ENCODE data around the gene PARP3. TPM values are rescaled to one million over a fixed set of nuclear protein-coding genes. Genes with fewer than 3 reads are reported as not detected.

The PARP3 gene
- total RNA-seq, result 1 to 10 TPM; 4.6 to 7.4 (median 5.6) TPM
- total RNA-seq (2013), result 10.5 TPM

GRCh38 chr3:51941798-51942602 lies at the start of gene PARP3, which contains the start of gene RRP9:
Gene PARP3 (plus strand): TSS chr3:51942363. CDS start chr3:51943356, 993 bp downstream.
Gene RRP9 (minus strand): TSS chr3:51941904. CDS start chr3:51941867, 37 bp downstream.
- H3K36me3 Mint-ChIP-seq, result no peaks in the 10 kb centered on the region
- Histone ChIP-seq H3K36me3 (ENCODE audit: control insufficient read depth, insufficient read depth, low read length) (peaks cover 16% of the 10 kb centered on the region), H3K27ac (ENCODE audit: low read length) (peak within 1 kb of the TSS; percentile 87), H3K9me3 (ENCODE audit: control insufficient read depth, insufficient read depth, low read length) (no peaks in the 10 kb centered on the region), H3K27me3 (ENCODE audit: control insufficient read depth, insufficient read depth, low read length) (no peaks in the 10 kb centered on the region), H3K4me1 (ENCODE audit: control insufficient read depth, insufficient read depth, low read length) (peaks cover 32% of the 10 kb centered on the region), H3K4me3 (ENCODE audit: low read length) (peak within 1 kb of the TSS; percentile 77)
- peak; percentile 98 to 100 for DNase-seq
- WGBS (ENCODE audit: insufficient coverage), result 2% methylated on average over 67 of the region's 67 CpGs
- H3K27me3 Mint-ChIP-seq (ENCODE audit: low read depth in 2 of 2), result no peaks in the 10 kb centered on the region
- peak within 1 kb of the TSS; percentile 97 for H3K4me3 Mint-ChIP-seq
- no peaks in the 10 kb centered on the region for H3K9me3 Mint-ChIP-seq
- peak; percentile 97 for TF ChIP-seq CTCF (IDR thresholded peaks at IDR 0.05)
- H3K4me1 Mint-ChIP-seq, result peaks cover 22 to 51% of the 10 kb centered on the region in 2 donors
- peak; percentile 91 to 98 (median 92) for ATAC-seq
- intact Hi-C loops (cut with micrococcal nuclease), result loop anchor here (1.0 to 5.0 kb wide), 7 partner anchors 32 to 275 kb away; partner anchors contain the start of genes ABHD14B, DUSP7, POC1A and RPL29
- peak within 1 kb of the TSS; percentile 79 to 88 for H3K27ac Mint-ChIP-seq

GRCh38 chr3:51894391-51894790 lies 47.8 kb upstream of the PARP3 start:
- Histone ChIP-seq H3K36me3 (ENCODE audit: control insufficient read depth, insufficient read depth, low read length) (no peaks in the 10 kb centered on the region), H3K27ac (ENCODE audit: low read length) (no peak overlapping the region), H3K4me3 (ENCODE audit: low read length) (no peak overlapping the region), H3K27me3 (ENCODE audit: control insufficient read depth, insufficient read depth, low read length) (peaks cover 6% of the 10 kb centered on the region), H3K9me3 (ENCODE audit: control insufficient read depth, insufficient read depth, low read length) (no peaks in the 10 kb centered on the region), H3K4me1 (ENCODE audit: control insufficient read depth, insufficient read depth, low read length) (no peaks in the 10 kb centered on the region)
- Mint-ChIP-seq H3K27ac (no peak overlapping the region), H3K4me3 (no peak overlapping the region), H3K36me3 (no peaks in the 10 kb centered on the region), H3K9me3 (no peaks in the 10 kb centered on the region), H3K4me1 (peaks cover 5 to 11% of the 10 kb centered on the region in 2 donors), H3K27me3 (ENCODE audit: low read depth in 2 of 2) (peaks cover 39 to 47% of the 10 kb centered on the region in 2 donors)
- DNase-seq (no peak), ATAC-seq (no peak)
- intact Hi-C loops (cut with micrococcal nuclease), result no loop called here
- WGBS (ENCODE audit: insufficient coverage), result 83% methylated on average over 4 of the region's 4 CpGs
- TF ChIP-seq CTCF (IDR thresholded peaks at IDR 0.05), result no peak

GRCh38 chr3:51894939-51895338 lies 47.2 kb upstream of the PARP3 start:
- Histone ChIP-seq H3K27ac (ENCODE audit: low read length) (no peak overlapping the region), H3K27me3 (ENCODE audit: control insufficient read depth, insufficient read depth, low read length) (peaks cover 4% of the 10 kb centered on the region), H3K36me3 (ENCODE audit: control insufficient read depth, insufficient read depth, low read length) (no peaks in the 10 kb centered on the region), H3K4me3 (ENCODE audit: low read length) (no peak overlapping the region), H3K4me1 (ENCODE audit: control insufficient read depth, insufficient read depth, low read length) (no peaks in the 10 kb centered on the region), H3K9me3 (ENCODE audit: control insufficient read depth, insufficient read depth, low read length) (no peaks in the 10 kb centered on the region)
- no peak for TF ChIP-seq CTCF (IDR thresholded peaks at IDR 0.05)
- Mint-ChIP-seq H3K4me1 (peaks cover 5 to 11% of the 10 kb centered on the region in 2 donors), H3K27me3 (ENCODE audit: low read depth in 2 of 2) (peaks cover 39 to 47% of the 10 kb centered on the region in 2 donors), H3K36me3 (no peaks in the 10 kb centered on the region), H3K27ac (no peak overlapping the region), H3K4me3 (no peak overlapping the region), H3K9me3 (no peaks in the 10 kb centered on the region)
- no peak for DNase-seq
- intact Hi-C loops (cut with micrococcal nuclease), result no loop called here
- ATAC-seq, result no peak
- WGBS (ENCODE audit: insufficient coverage), result 96% methylated on average over 16 of the region's 16 CpGs
